ENCODE data around the gene TMEM207. TPM values are rescaled to one million over a fixed set of nuclear protein-coding genes. Genes with fewer than 3 reads are reported as not detected.

TMEM207 gene
- total RNA-seq, 1 experiment from 2014 or later: not detected

DNA sequence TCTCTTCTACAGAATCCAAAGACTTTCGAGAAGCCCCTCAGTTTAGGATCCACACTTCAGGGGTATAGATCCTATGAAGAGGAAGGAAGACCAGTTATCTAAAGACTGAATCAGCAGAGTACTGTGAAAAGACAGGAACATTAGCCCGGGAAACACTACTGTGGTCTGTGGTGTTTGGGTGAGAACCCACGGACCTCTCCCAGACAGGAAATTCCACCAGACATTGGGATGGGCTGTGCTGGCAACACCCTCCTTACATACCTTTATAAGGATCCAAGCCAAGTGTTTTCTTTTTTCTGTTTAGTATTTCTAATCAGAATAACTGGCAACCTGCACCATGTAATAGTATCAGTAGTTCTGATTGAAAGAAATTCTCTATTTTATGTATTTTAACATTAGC is 14.1 kb downstream of the TMEM207 start (continued):
- TF ChIP-seq, protein P1, sequence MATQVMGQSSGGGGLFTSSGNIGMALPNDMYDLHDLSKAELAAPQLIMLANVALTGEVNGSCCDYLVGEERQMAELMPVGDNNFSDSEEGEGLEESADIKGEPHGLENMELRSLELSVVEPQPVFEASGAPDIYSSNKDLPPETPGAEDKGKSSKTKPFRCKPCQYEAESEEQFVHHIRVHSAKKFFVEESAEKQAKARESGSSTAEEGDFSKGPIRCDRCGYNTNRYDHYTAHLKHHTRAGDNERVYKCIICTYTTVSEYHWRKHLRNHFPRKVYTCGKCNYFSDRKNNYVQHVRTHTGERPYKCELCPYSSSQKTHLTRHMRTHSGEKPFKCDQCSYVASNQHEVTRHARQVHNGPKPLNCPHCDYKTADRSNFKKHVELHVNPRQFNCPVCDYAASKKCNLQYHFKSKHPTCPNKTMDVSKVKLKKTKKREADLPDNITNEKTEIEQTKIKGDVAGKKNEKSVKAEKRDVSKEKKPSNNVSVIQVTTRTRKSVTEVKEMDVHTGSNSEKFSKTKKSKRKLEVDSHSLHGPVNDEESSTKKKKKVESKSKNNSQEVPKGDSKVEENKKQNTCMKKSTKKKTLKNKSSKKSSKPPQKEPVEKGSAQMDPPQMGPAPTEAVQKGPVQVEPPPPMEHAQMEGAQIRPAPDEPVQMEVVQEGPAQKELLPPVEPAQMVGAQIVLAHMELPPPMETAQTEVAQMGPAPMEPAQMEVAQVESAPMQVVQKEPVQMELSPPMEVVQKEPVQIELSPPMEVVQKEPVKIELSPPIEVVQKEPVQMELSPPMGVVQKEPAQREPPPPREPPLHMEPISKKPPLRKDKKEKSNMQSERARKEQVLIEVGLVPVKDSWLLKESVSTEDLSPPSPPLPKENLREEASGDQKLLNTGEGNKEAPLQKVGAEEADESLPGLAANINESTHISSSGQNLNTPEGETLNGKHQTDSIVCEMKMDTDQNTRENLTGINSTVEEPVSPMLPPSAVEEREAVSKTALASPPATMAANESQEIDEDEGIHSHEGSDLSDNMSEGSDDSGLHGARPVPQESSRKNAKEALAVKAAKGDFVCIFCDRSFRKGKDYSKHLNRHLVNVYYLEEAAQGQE (IDR thresholded peaks at IDR 0.05; ENCODE audit: low read depth): no peak
- TF ChIP-seq SIN3A (IDR thresholded peaks at IDR 0.05; ENCODE audit: low read depth): no peak
- no peak for TF ChIP-seq EZH2phosphoT487 (IDR thresholded peaks at IDR 0.05; ENCODE audit: borderline replicate concordance)
- TF ChIP-seq CBX3 (IDR thresholded peaks at IDR 0.05; ENCODE audit: low read depth): no peak
- TF ChIP-seq, protein P2, sequence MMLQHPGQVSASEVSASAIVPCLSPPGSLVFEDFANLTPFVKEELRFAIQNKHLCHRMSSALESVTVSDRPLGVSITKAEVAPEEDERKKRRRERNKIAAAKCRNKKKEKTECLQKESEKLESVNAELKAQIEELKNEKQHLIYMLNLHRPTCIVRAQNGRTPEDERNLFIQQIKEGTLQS (IDR thresholded peaks at IDR 0.05): no peak
- no peak for TF ChIP-seq CEBPB (IDR thresholded peaks at IDR 0.05; ENCODE audit: low read depth)
- TF ChIP-seq SP1 (IDR thresholded peaks at IDR 0.05; ENCODE audit: low read depth): no peak
- TF ChIP-seq YY1 (IDR thresholded peaks at IDR 0.05; ENCODE audit: extremely low read depth, insufficient replicate concordance, low read depth, low read length): no peak

DNA sequence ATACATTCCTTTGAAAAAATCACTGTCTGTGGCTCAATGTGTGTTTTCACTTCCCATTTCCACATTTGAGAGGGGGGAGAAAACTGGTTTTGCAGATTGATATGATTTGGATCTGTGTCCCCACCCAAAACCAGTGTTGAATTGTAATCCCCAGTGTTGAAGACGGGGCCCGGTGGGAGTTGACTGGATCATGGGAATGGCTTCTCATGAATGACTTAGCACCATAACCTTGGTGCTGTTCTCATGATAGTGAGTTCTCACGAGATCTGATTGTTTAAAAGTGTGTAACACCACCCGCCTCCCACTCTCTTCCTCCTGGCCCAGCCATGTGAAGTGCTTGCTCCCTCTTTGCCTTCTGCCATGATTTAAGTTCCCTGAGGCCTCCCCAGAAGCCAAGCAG is 16.1 kb downstream of the TMEM207 start:
- BruUV-seq (replicated peaks): no TSS peak
- Histone ChIP-seq H3K79me2 (ENCODE audit: insufficient read depth, low read length) (no peaks in the 10 kb centered on the region), H3K4me1 (ENCODE audit: control insufficient read depth in 1 of 2, insufficient read depth in 2 of 2, low read length in 2 of 2) (no peaks in the 10 kb centered on the region), H3K4me2 (ENCODE audit: low read length) (no peak overlapping the region), H3K36me3 (ENCODE audit: control insufficient read depth in 1 of 2, insufficient read depth in 2 of 2, low read length in 2 of 2) (no peaks in the 10 kb centered on the region), H3K27me3 (ENCODE audit: insufficient read depth, low read length) (no peaks in the 10 kb centered on the region), H3K9me3 (ENCODE audit: control insufficient read depth in 1 of 2, insufficient read depth in 1 of 2, low read depth in 1 of 2, low read length in 2 of 2) (no peaks in the 10 kb centered on the region), H2AFZ (ENCODE audit: low read depth, low read length, poor library complexity, severe bottlenecking) (no peak overlapping the region), H3K27ac (ENCODE audit: low read depth, low read length) (no peak overlapping the region), H3K9me2 (ENCODE audit: insufficient read depth) (no peaks in the 10 kb centered on the region), H3K9ac (ENCODE audit: low read length) (no peak overlapping the region), H4K20me1 (ENCODE audit: insufficient read depth) (no peaks in the 10 kb centered on the region), H3K4me3 (replicated peaks in 1 of 2; ENCODE audit: low read depth in 1 of 2, low read length in 2 of 2) (no peak overlapping the region)
- no peak for TF ChIP-seq SP1 (IDR thresholded peaks at IDR 0.05; ENCODE audit: low read depth)
- TF ChIP-seq CEBPB (IDR thresholded peaks at IDR 0.05; ENCODE audit: low read depth): no peak
- TF ChIP-seq, protein P3, sequence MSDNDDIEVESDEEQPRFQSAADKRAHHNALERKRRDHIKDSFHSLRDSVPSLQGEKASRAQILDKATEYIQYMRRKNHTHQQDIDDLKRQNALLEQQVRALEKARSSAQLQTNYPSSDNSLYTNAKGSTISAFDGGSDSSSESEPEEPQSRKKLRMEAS (IDR thresholded peaks at IDR 0.05): no peak
- TF ChIP-seq CBX3 (IDR thresholded peaks at IDR 0.05; ENCODE audit: low read depth): no peak
- TF ChIP-seq ZNF274 (IDR thresholded peaks at IDR 0.05; ENCODE audit: low read depth, low read length): no peak
- TF ChIP-seq ZFX (IDR thresholded peaks at IDR 0.05): no peak
- intact Hi-C loops (cut with micrococcal nuclease): no loop called here
- ATAC-seq (no peak), DNase-seq (ENCODE audit: low read depth, low spot score) (no peak)
- RAD21 ChIA-PET (ENCODE audit: low non-redundant PET in 1 of 2, low total read pairs in 2 of 2, uncharacterized antibody in 2 of 2, unreplicated experiment in 2 of 2): no interaction called here
- CTCF ChIA-PET: no interaction called here
- POLR2A ChIA-PET: no interaction called here

All from HCT116 (cell line).